ENCODE data around the gene PEAK3. TPM values are rescaled to one million over a fixed set of nuclear protein-coding genes. Genes with fewer than 3 reads are reported as not detected.

The PEAK3 gene
- 0.87 TPM for total RNA-seq
- long read RNA-seq, result 0 reads

GRCh38 chr19:2282062-2282861 lies at the start of gene PEAK3:
PEAK3 (minus strand) TSS chr19:2282175; CDS start chr19:2280931, 1,244 bp downstream.
- DNase-seq, result peak; percentile 87
- intact Hi-C loops (cut with micrococcal nuclease), result no loop called here

GRCh38 chr19:2330632-2331284 lies 48.8 kb upstream of the PEAK3 start:
- DNase-seq, result no peak
- intact Hi-C loops (cut with micrococcal nuclease), result no loop called here
- ATAC-seq, result no peak

More at GRCh38 chr19:2282062-2282861, at the start of gene PEAK3:
- ATAC-seq, result peak; percentile 93

- intact Hi-C loops (cut with micrococcal nuclease), result no loop called here
- no peak for ATAC-seq
These were observed 48.3 kb upstream of the PEAK3 start for GRCh38 chr19:2330255-2330631.

GRCh38 chr19:2329501-2329916 lies 47.5 kb upstream of the PEAK3 start:
- DNase-seq, result no peak
- no peak for ATAC-seq
- intact Hi-C loops (cut with micrococcal nuclease), result no loop called here

More at GRCh38 chr19:2330255-2330631, 48.3 kb upstream of the PEAK3 start:
- no peak for DNase-seq

- DNase-seq, result no peak
- intact Hi-C loops (cut with micrococcal nuclease), result no loop called here
- ATAC-seq, result peak; percentile 11
These were observed 47.1 kb upstream of the PEAK3 start for GRCh38 chr19:2329149-2329478.

GRCh38 chr19:2328401-2329148 lies 46.6 kb upstream of the PEAK3 start, which contains the start of the genes LSM7 and SPPL2B:
LSM7 (minus strand) TSS chr19:2328586; CDS start chr19:2328566, 20 bp downstream.
SPPL2B (plus strand) TSS chr19:2328684; CDS start chr19:2328710, 26 bp downstream.
- ATAC-seq, result peak; percentile 97
- peak; percentile 96 for DNase-seq
- intact Hi-C loops (cut with micrococcal nuclease), result no loop called here

- DNase-seq (no peak), ATAC-seq (peak; percentile 25)
- intact Hi-C loops (cut with micrococcal nuclease), result no loop called here
These were observed 45.9 kb upstream of the PEAK3 start for GRCh38 chr19:2327773-2328400.

- DNase-seq (no peak), ATAC-seq (no peak)
- intact Hi-C loops (cut with micrococcal nuclease), result no loop called here
These were observed 44.9 kb upstream of the PEAK3 start for GRCh38 chr19:2326699-2327360.

- no peak for ATAC-seq
- intact Hi-C loops (cut with micrococcal nuclease), result no loop called here
- no peak for DNase-seq
These were observed 43.5 kb upstream of the PEAK3 start for GRCh38 chr19:2325281-2326046.

- intact Hi-C loops (cut with micrococcal nuclease), result no loop called here
- DNase-seq, result no peak
- ATAC-seq, result no peak
These were observed 42.4 kb upstream of the PEAK3 start for GRCh38 chr19:2324220-2324948.

GRCh38 chr19:2323707-2324106 lies 41.7 kb upstream of the PEAK3 start:
- ATAC-seq (no peak), DNase-seq (no peak)
- intact Hi-C loops (cut with micrococcal nuclease), result no loop called here

GRCh38 chr19:2321565-2322283 lies 39.7 kb upstream of the PEAK3 start:
- no peak for DNase-seq
- ATAC-seq, result no peak
- intact Hi-C loops (cut with micrococcal nuclease), result no loop called here

- no peak for ATAC-seq
- intact Hi-C loops (cut with micrococcal nuclease), result no loop called here
- no peak for DNase-seq
These were observed 39.0 kb upstream of the PEAK3 start for GRCh38 chr19:2320939-2321338.

- ATAC-seq, result no peak
- intact Hi-C loops (cut with micrococcal nuclease), result no loop called here
- no peak for DNase-seq
These were observed 38.1 kb upstream of the PEAK3 start for GRCh38 chr19:2320049-2320448.

- DNase-seq (no peak), ATAC-seq (no peak)
- intact Hi-C loops (cut with micrococcal nuclease), result no loop called here
These were observed 37.6 kb upstream of the PEAK3 start for GRCh38 chr19:2319551-2319950.

GRCh38 chr19:2318923-2319322 lies 36.9 kb upstream of the PEAK3 start:
- intact Hi-C loops (cut with micrococcal nuclease), result no loop called here
- ATAC-seq (no peak), DNase-seq (no peak)

GRCh38 chr19:2317756-2318155 lies 35.8 kb upstream of the PEAK3 start:
- ATAC-seq (no peak), DNase-seq (no peak)
- intact Hi-C loops (cut with micrococcal nuclease), result no loop called here

Data from left ventricle myocardium superior (tissue), 1 donor.